Endothelial cell of umbilical vein (primary cell): ENCODE measurements around the gene ZNF205.
"Not testable (repeated sequence)": the region's sequence is repeated elsewhere in the genome, so short reads cannot be mapped to it uniquely, and the experiment has no call there.

Experiments
- CTCF ChIP-seq, 2 donors: IDR thresholded peaks; 1 replicate in 1 of 2; 2 replicates in 1 of 2; pipeline ENCODE4 v1.5.1; 2011; ENCODE audit warnings: low read length in 2 of 2, mild to moderate bottlenecking in 2 of 2, moderate library complexity in 2 of 2, control low read depth in 1 of 2, inconsistent platforms in 1 of 2, low read depth in 1 of 2; ENCODE audit not compliant: insufficient read depth in 1 of 2; ENCODE audit errors: extremely low read depth in 1 of 2
- EZH2 ChIP-seq: IDR thresholded peaks from 2 replicates; pipeline ENCODE4 v1.6.1; 2012; ENCODE audit warnings: borderline replicate concordance, low read depth, mild to moderate bottlenecking, moderate library complexity, low read length, inconsistent platforms; ENCODE audit not compliant: severe bottlenecking
- FOS ChIP-seq: IDR thresholded peaks from 2 replicates; pipeline ENCODE4 v1.6.1; 2011; ENCODE audit warnings: mild to moderate bottlenecking, low read length, moderate library complexity, borderline replicate concordance; ENCODE audit not compliant: insufficient read depth
- GATA2 ChIP-seq: IDR thresholded peaks from 2 replicates; pipeline ENCODE4 v1.7.0; 2011; ENCODE audit warnings: low read depth, mild to moderate bottlenecking, moderate library complexity, mixed read lengths, low read length; ENCODE audit not compliant: insufficient read length, insufficient read depth
- JUN ChIP-seq: IDR thresholded peaks from 2 replicates; pipeline ENCODE4 v1.6.1; 2011; ENCODE audit warnings: borderline replicate concordance, low read depth; ENCODE audit not compliant: insufficient read length, insufficient read depth
- MAX ChIP-seq: IDR thresholded peaks from 2 replicates; pipeline ENCODE4 v1.6.1; 2011; ENCODE audit not compliant: insufficient read depth, insufficient read length
- MYC ChIP-seq: IDR thresholded peaks from one replicate; pipeline ENCODE4 v1.6.1; 2011; ENCODE audit warnings: mild to moderate bottlenecking, low read depth, low read length
- POLR2A ChIP-seq: IDR thresholded peaks from 2 replicates; pipeline ENCODE4 v1.6.1; 2012; ENCODE audit warnings: low read depth, mild to moderate bottlenecking, control low read depth, low read length
- POLR2AphosphoS5 ChIP-seq: IDR thresholded peaks from 2 replicates; pipeline ENCODE4 v1.6.1; 2012; ENCODE audit warnings: low read depth, mild to moderate bottlenecking, control low read depth, low read length, moderate library complexity; ENCODE audit not compliant: insufficient read depth

GRCh38 chr16:3139561-3139960 lies 27.2 kb downstream of the ZNF205 start:
- not testable (repeated sequence) for TF ChIP-seq GATA2; POLR2A; CTCF (IDR thresholded peaks at IDR 0.05; ENCODE audit: extremely low read depth in 1 of 2, insufficient read depth in 1 of 2, low read depth in 1 of 2, low read length in 2 of 2); EZH2; JUN; MYC; POLR2AphosphoS5; MAX; FOS
